H9 (cell line): ENCODE results near the gene CBX3. TPM values are rescaled to one million over a fixed set of nuclear protein-coding genes. Genes with fewer than 3 reads are reported as not detected.
A peak's percentile ranks its signal among the peaks of the same experiment; 100 is the strongest.

ENCODE experiments used
- DNase-seq: peaks from one replicate; pipeline ENCODE4 v3.0.0-alpha.2; 2017
- H2AFZ ChIP-seq: one replicate; pipeline ENCODE4 v1.6.1; 2013; ENCODE audit warnings: mild to moderate bottlenecking, low read length, control low read depth, moderate library complexity
- H2AK5ac ChIP-seq: 2 replicates; pipeline ENCODE4 v1.6.1; 2013; ENCODE audit warnings: low read length, control low read depth, mixed read lengths; ENCODE audit not compliant: insufficient read length
- H2BK120ac ChIP-seq: one replicate; pipeline ENCODE4 v1.6.1; 2013; ENCODE audit warnings: low read depth, mild to moderate bottlenecking, low read length, control low read depth, inconsistent platforms; ENCODE audit not compliant: poor library complexity, severe bottlenecking
- H2BK12ac ChIP-seq: 2 replicates; pipeline ENCODE4 v1.6.1; 2013; ENCODE audit warnings: low read length, control low read depth, mixed read lengths, low read depth; ENCODE audit not compliant: insufficient read length
- H2BK15ac ChIP-seq: 2 replicates; pipeline ENCODE4 v1.6.1; 2013; ENCODE audit warnings: low read depth, low read length, control low read depth
- H2BK20ac ChIP-seq: one replicate; pipeline ENCODE4 v1.6.1; 2013; ENCODE audit warnings: low read depth, mild to moderate bottlenecking, low read length, control low read depth, inconsistent platforms; ENCODE audit not compliant: poor library complexity, severe bottlenecking
- H2BK5ac ChIP-seq: 2 replicates; pipeline ENCODE4 v1.6.1; 2013; ENCODE audit warnings: low read length, control low read depth, mixed read lengths; ENCODE audit not compliant: insufficient read length
- H3K14ac ChIP-seq: 2 replicates; pipeline ENCODE4 v1.6.1; 2013; ENCODE audit warnings: low read length, control low read depth; ENCODE audit not compliant: insufficient read depth
- H3K18ac ChIP-seq: 2 replicates; pipeline ENCODE4 v1.6.1; 2013; ENCODE audit warnings: low read depth, mild to moderate bottlenecking, mixed read lengths, low read length, control low read depth; ENCODE audit not compliant: insufficient read length
- H3K23ac ChIP-seq: 2 replicates; pipeline ENCODE4 v1.6.1; 2013; ENCODE audit warnings: low read length, control low read depth, mixed read lengths, low read depth; ENCODE audit not compliant: insufficient read length
- H3K23me2 ChIP-seq: 2 replicates; pipeline ENCODE4 v1.6.1; 2013; ENCODE audit warnings: low read depth, mild to moderate bottlenecking, mixed read lengths, low read length, control low read depth; ENCODE audit not compliant: insufficient read length, poor library complexity, severe bottlenecking
- H3K27ac ChIP-seq: 2 replicates; pipeline ENCODE4 v1.5.1; 2013; ENCODE audit warnings: low read length, control low read depth, mixed read lengths, low read depth; ENCODE audit not compliant: insufficient read length
- H3K27me3 ChIP-seq: 2 replicates; pipeline ENCODE4 v1.6.1; 2013; ENCODE audit warnings: low read length, control low read depth, inconsistent platforms; ENCODE audit not compliant: insufficient read depth
- H3K4ac ChIP-seq: 2 replicates; pipeline ENCODE4 v1.6.1; 2013; ENCODE audit warnings: low read depth, mild to moderate bottlenecking, control low read depth, inconsistent platforms, low read length, moderate library complexity
- H3K4me1 ChIP-seq: 2 replicates; pipeline ENCODE4 v1.6.1; 2013; ENCODE audit warnings: low read length, control low read depth, inconsistent platforms; ENCODE audit not compliant: insufficient read depth
- H3K4me2 ChIP-seq: 2 replicates; pipeline ENCODE4 v1.6.1; 2013; ENCODE audit warnings: low read length, control low read depth, mixed read lengths; ENCODE audit not compliant: insufficient read length, insufficient read depth
- H3K56ac ChIP-seq: 2 replicates; pipeline ENCODE4 v1.6.1; 2013; ENCODE audit warnings: low read depth, mild to moderate bottlenecking, mixed read lengths, low read length, control low read depth; ENCODE audit not compliant: insufficient read length
- H3K79me1 ChIP-seq: 2 replicates; pipeline ENCODE4 v1.6.1; 2013; ENCODE audit warnings: low read depth, mild to moderate bottlenecking, moderate library complexity, low read length, control low read depth, inconsistent platforms; ENCODE audit not compliant: insufficient read depth, poor library complexity, severe bottlenecking
- H3K79me2 ChIP-seq: 2 replicates; pipeline ENCODE4 v1.6.1; 2013; ENCODE audit warnings: low read length, control low read depth, inconsistent platforms; ENCODE audit not compliant: insufficient read depth
- H3K9ac ChIP-seq: 2 replicates; pipeline ENCODE4 v1.6.1; 2013; ENCODE audit warnings: low read length, control low read depth, mixed read lengths; ENCODE audit not compliant: insufficient read length; ENCODE audit errors: extremely low read depth
- H3K9me3 ChIP-seq: one replicate; pipeline ENCODE4 v1.6.1; 2013; ENCODE audit warnings: low read depth, low read length, inconsistent platforms; ENCODE audit not compliant: control insufficient read depth
- H3T11ph ChIP-seq: one replicate; pipeline ENCODE4 v1.6.1; 2013; ENCODE audit warnings: mild to moderate bottlenecking, low read length, control low read depth, inconsistent platforms
- H4K20me1 ChIP-seq: one replicate; pipeline ENCODE4 v1.6.1; 2013; ENCODE audit not compliant: control insufficient read depth, insufficient read length, insufficient read depth
- H4K5ac ChIP-seq: 2 replicates; pipeline ENCODE4 v1.6.1; 2013; ENCODE audit warnings: low read depth, mild to moderate bottlenecking, mixed read lengths, low read length, control low read depth; ENCODE audit not compliant: insufficient read length
- H4K8ac ChIP-seq: replicated peaks from 2 replicates; pipeline ENCODE4 v1.6.1; 2013; ENCODE audit warnings: low read length, control low read depth, mixed read lengths, low read depth; ENCODE audit not compliant: insufficient read length
- H4K91ac ChIP-seq: 2 replicates; pipeline ENCODE4 v1.6.1; 2013; ENCODE audit warnings: low read depth, mild to moderate bottlenecking, moderate library complexity, mixed read lengths, low read length, control low read depth; ENCODE audit not compliant: insufficient read length
- H3K27ac Mint-ChIP-seq, 3 experiments: 2 replicates in 2 of 3; 3 replicates in 1 of 3; pipeline ENCODE4 v1.8.0; 2020 to 2021; ENCODE audit warnings: mixed read lengths in 3 of 3, mild to moderate bottlenecking in 1 of 3, moderate library complexity in 1 of 3
- H3K27me3 Mint-ChIP-seq: 2 replicates; pipeline ENCODE4 v1.8.0; 2021; ENCODE audit warnings: low read depth, mild to moderate bottlenecking, moderate library complexity, mixed read lengths
- H3K36me3 Mint-ChIP-seq, 3 experiments: 2 replicates in 2 of 3; 3 replicates in 1 of 3; pipeline ENCODE4 v1.8.0; 2020 to 2021; ENCODE audit warnings: low read depth in 3 of 3, mixed read lengths in 3 of 3; ENCODE audit not compliant: insufficient read depth in 1 of 3
- H3K4me1 Mint-ChIP-seq, 2 experiments: 2 replicates each; pipeline ENCODE4 v1.8.0; 2020; ENCODE audit warnings: mixed read lengths in 2 of 2
- H3K4me3 Mint-ChIP-seq, 2 experiments: 2 replicates in 1 of 2; 3 replicates in 1 of 2; pipeline ENCODE4 v1.8.0; 2020 to 2021; ENCODE audit warnings: mild to moderate bottlenecking in 2 of 2, mixed read lengths in 2 of 2, moderate library complexity in 1 of 2
- H3K9me3 Mint-ChIP-seq, 2 experiments: 2 replicates in 1 of 2; 3 replicates in 1 of 2; pipeline ENCODE4 v1.8.0; 2020; ENCODE audit warnings: mild to moderate bottlenecking in 2 of 2, mixed read lengths in 2 of 2, moderate library complexity in 1 of 2
- CTCF ChIP-seq: fragments of 200-600 bp; sonication (generic); conservative IDR thresholded peaks from 3 replicates; pipeline ENCODE4 v1.8.0; 2021; ENCODE audit warnings: antibody characterized with exemption, mild to moderate bottlenecking
- WGBS: extraction: QIAGEN DNeasy Blood & Tissue Kit; methylation state at CpG from one replicate; pipeline ENCODE4 v1.1.7; 2013; ENCODE audit warnings: missing lambda C conversion rate, low lambda C conversion rate, mixed read lengths; ENCODE audit not compliant: insufficient read length; ENCODE audit errors: extremely low coverage; 5-methylcytosine and 5-hydroxymethylcytosine counted together
- total RNA-seq: library from RNA; stranded (reverse); gene quantifications from 2 replicates; pipeline ENCODE4 v1.2.1, GENCODE V29; 2021

CBX3 gene
- total RNA-seq, 1 experiment from 2014 or later = 288 TPM

GRCh38 chr7:26153241-26153822 is 48.2 kb upstream of the CBX3 start:
- Histone ChIP-seq H2BK120ac (no peak overlapping the region), H3T11ph (no peak overlapping the region), H3K27ac (peak overlapping the region; percentile 94), H3K23ac (peak overlapping the region; percentile 7), H3K9me3 (no peaks in the 10 kb centered on the region), H3K9ac (peak overlapping the region; percentile 88), H2AFZ (no peak overlapping the region), H2AK5ac (no peak overlapping the region), H3K4ac (no peak overlapping the region), H4K5ac (peak overlapping the region; percentile 0), H3K79me1 (no peaks in the 10 kb centered on the region), H2BK12ac (no peak overlapping the region), H3K27me3 (no peaks in the 10 kb centered on the region), H3K4me2 (peak overlapping the region; percentile 59), H4K20me1 (no peaks in the 10 kb centered on the region), H4K8ac (no peak overlapping the region), H3K4me1 (peaks cover 24% of the 10 kb centered on the region), H3K23me2 (peaks cover 11% of the 10 kb centered on the region), H3K14ac (peak overlapping the region; percentile 74), H2BK20ac (no peak overlapping the region), H3K79me2 (peaks cover 44% of the 10 kb centered on the region), H4K91ac (no peak overlapping the region), H3K18ac (peak overlapping the region; percentile 89), H2BK5ac (peak overlapping the region; percentile 0), H3K56ac (peak overlapping the region; percentile 53), H2BK15ac (no peak overlapping the region)
- TF ChIP-seq CTCF = peak; percentile 43; the same call in 2 of the 3 replicates
- peak; percentile 61 for DNase-seq
- WGBS = no CpG with 5 or more reads among the region's 18 CpGs
- peaks cover 2 to 3% of the 10 kb centered on the region in 2 experiments; a peak in 3 of 5 replicates for H3K9me3 Mint-ChIP-seq
- H3K4me3 Mint-ChIP-seq = peak overlapping the region; percentile 93 to 100
- peak overlapping the region; percentile 97 to 100 (median 97) for H3K27ac Mint-ChIP-seq
- peaks cover 0 to 35% (median 2%) of the 10 kb centered on the region in 3 experiments; a peak in 5 of 7 replicates for H3K36me3 Mint-ChIP-seq
- H3K4me1 Mint-ChIP-seq = peaks cover 66 to 70% of the 10 kb centered on the region in 2 experiments
- H3K27me3 Mint-ChIP-seq = peaks cover 20% of the 10 kb centered on the region
